GM18517 (cell line): Measurements from ENCODE around the gene SLC24A3.

ENCODE experiments used
- ATAC-seq: cut with Tn5 transposase; IDR thresholded peaks from one replicate; pipeline ENCODE4 v1.9.1; 2021; ENCODE audit warnings: mild to moderate bottlenecking, moderate library complexity; ENCODE audit not compliant: unreplicated experiment

The SLC24A3 gene

GRCh38 chr20:19756761-19757486, 544.5 kb downstream of the SLC24A3 start:
- no peak for ATAC-seq

GRCh38 chr20:19757487-19758132, 545.2 kb downstream of the SLC24A3 start:
- no peak for ATAC-seq

- ATAC-seq = no peak
These were observed 545.7 kb downstream of the SLC24A3 start, which contains the start of gene RIN2 for GRCh38 chr20:19758133-19758500. RIN2 (plus strand) TSS chr20:19758258; CDS start chr20:19889602, 131,344 bp downstream.

- ATAC-seq = no peak
These were observed 546.3 kb downstream of the SLC24A3 start for GRCh38 chr20:19758501-19759331.

- ATAC-seq = no peak
These were observed 547.9 kb downstream of the SLC24A3 start for GRCh38 chr20:19760371-19760721.

- ATAC-seq = no peak
These were observed 548.9 kb downstream of the SLC24A3 start for GRCh38 chr20:19761326-19761725.

GRCh38 chr20:19761841-19762240, 549.4 kb downstream of the SLC24A3 start:
- no peak for ATAC-seq

- ATAC-seq = no peak
These were observed 551.8 kb downstream of the SLC24A3 start for GRCh38 chr20:19764207-19764606.

GRCh38 chr20:19765266-19765665, 552.8 kb downstream of the SLC24A3 start:
- no peak for ATAC-seq

GRCh38 chr20:19765913-19766312, 553.5 kb downstream of the SLC24A3 start:
- ATAC-seq = no peak

GRCh38 chr20:19767070-19767469, 554.6 kb downstream of the SLC24A3 start:
- ATAC-seq = no peak

- ATAC-seq = no peak
These were observed 555.9 kb downstream of the SLC24A3 start for GRCh38 chr20:19768325-19768842.

- no peak for ATAC-seq
These were observed 557.1 kb downstream of the SLC24A3 start for GRCh38 chr20:19769507-19769906.

GRCh38 chr20:19770375-19770774, 557.9 kb downstream of the SLC24A3 start:
- no peak for ATAC-seq

- no peak for ATAC-seq
These were observed 558.6 kb downstream of the SLC24A3 start for GRCh38 chr20:19771031-19771430.
